Measurements from ENCODE around the gene SMDT1.

The SMDT1 gene

DNA sequence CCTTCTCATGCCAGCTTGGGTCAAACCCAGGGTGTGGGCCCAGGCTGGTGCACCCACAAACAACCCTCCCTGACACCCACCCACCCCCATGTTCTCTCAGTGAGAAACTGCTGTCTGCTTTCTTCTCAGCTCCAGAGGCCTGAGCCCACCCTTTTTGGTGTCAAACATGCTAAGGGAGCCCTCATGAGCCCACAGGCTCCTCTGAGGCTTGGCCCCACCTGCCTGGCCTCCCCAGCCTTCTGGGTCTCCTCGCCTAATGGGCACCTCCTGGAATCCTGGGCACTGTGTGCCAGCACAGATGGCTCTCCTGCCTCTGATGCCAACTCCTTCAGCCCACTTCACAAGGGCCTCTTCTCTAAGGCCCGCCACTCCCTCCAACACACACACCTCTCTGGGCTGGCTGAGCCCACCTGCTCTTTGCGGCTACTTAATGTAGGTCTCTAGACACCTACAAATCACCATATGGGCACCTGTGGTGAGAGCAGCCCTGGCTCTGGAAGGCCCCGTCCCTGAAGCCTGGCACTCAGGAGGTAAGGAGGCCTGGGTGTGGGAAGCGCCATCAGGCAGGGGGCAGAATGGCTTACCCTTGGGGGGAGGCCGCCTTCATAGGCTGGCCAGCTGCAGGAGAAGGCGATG is 13.3 kb upstream of the SMDT1 start:
- H3K36me3 ChIP-seq (ENCODE audit: control insufficient read depth, insufficient read depth, low read length): no peaks in the 10 kb centered on the region
- H2AFZ ChIP-seq: no peak overlapping the region
- H3K4me1 ChIP-seq: peaks cover 4% of the 10 kb centered on the region
- no peak overlapping the region for H3K4me2 ChIP-seq (ENCODE audit: low read length)
- no peak for TF ChIP-seq CTCF (IDR thresholded peaks at IDR 0.05)
- no peaks in the 10 kb centered on the region for H3K79me2 ChIP-seq
- H3K4me3 ChIP-seq (ENCODE audit: low read depth, low read length): no peak overlapping the region
- H3K27ac ChIP-seq: no peak overlapping the region
- no peak overlapping the region for H3K9ac ChIP-seq
- no peaks in the 10 kb centered on the region for H3K9me3 ChIP-seq (ENCODE audit: control insufficient read depth, low read length)
- no peaks in the 10 kb centered on the region for H3K27me3 ChIP-seq (ENCODE audit: control insufficient read depth, insufficient read depth, low read length)

- Histone ChIP-seq H3K9ac (no peak overlapping the region), H3K79me2 (no peaks in the 10 kb centered on the region), H3K4me2 (ENCODE audit: low read length) (no peak overlapping the region), H3K27ac (no peak overlapping the region), H3K9me3 (ENCODE audit: control insufficient read depth, low read length) (no peaks in the 10 kb centered on the region), H3K36me3 (ENCODE audit: control insufficient read depth, insufficient read depth, low read length) (no peaks in the 10 kb centered on the region), H3K4me1 (peaks cover 8% of the 10 kb centered on the region), H3K4me3 (ENCODE audit: low read depth, low read length) (no peak overlapping the region), H2AFZ (no peak overlapping the region), H3K27me3 (ENCODE audit: control insufficient read depth, insufficient read depth, low read length) (no peaks in the 10 kb centered on the region)
- no peak for TF ChIP-seq CTCF (IDR thresholded peaks at IDR 0.05)
These were observed 12.6 kb upstream of the SMDT1 start for GRCh38 chr22:42066937-42067336.

- no peak for TF ChIP-seq CTCF (IDR thresholded peaks at IDR 0.05)
- Histone ChIP-seq H3K79me2 (no peaks in the 10 kb centered on the region), H3K4me1 (peaks cover 8% of the 10 kb centered on the region)
These were observed 11.7 kb upstream of the SMDT1 start for GRCh38 chr22:42067671-42068251.

GRCh38 chr22:42068291-42068690 is 11.2 kb upstream of the SMDT1 start:
- H3K27me3 ChIP-seq (ENCODE audit: control insufficient read depth, insufficient read depth, low read length): no peaks in the 10 kb centered on the region
- no peak overlapping the region for H3K4me2 ChIP-seq (ENCODE audit: low read length)
- H3K4me3 ChIP-seq (ENCODE audit: low read depth, low read length): no peak overlapping the region
- H3K36me3 ChIP-seq (ENCODE audit: control insufficient read depth, insufficient read depth, low read length): no peaks in the 10 kb centered on the region
- no peak overlapping the region for H2AFZ ChIP-seq
- H3K79me2 ChIP-seq: no peaks in the 10 kb centered on the region
- H3K9ac ChIP-seq: no peak overlapping the region
- no peaks in the 10 kb centered on the region for H3K9me3 ChIP-seq (ENCODE audit: control insufficient read depth, low read length)
- H3K27ac ChIP-seq: no peak overlapping the region
- no peak for TF ChIP-seq CTCF (IDR thresholded peaks at IDR 0.05)
- H3K4me1 ChIP-seq: peaks cover 8% of the 10 kb centered on the region

More at GRCh38 chr22:42067671-42068251, 11.7 kb upstream of the SMDT1 start:
- Histone ChIP-seq H2AFZ (no peak overlapping the region), H3K9ac (no peak overlapping the region), H3K27me3 (ENCODE audit: control insufficient read depth, insufficient read depth, low read length) (no peaks in the 10 kb centered on the region), H3K27ac (no peak overlapping the region), H3K4me3 (ENCODE audit: low read depth, low read length) (no peak overlapping the region), H3K9me3 (ENCODE audit: control insufficient read depth, low read length) (no peaks in the 10 kb centered on the region), H3K36me3 (ENCODE audit: control insufficient read depth, insufficient read depth, low read length) (no peaks in the 10 kb centered on the region), H3K4me2 (ENCODE audit: low read length) (no peak overlapping the region)
